ENCODE measurements around the gene CCL26.

Gene CCL26, protein sequence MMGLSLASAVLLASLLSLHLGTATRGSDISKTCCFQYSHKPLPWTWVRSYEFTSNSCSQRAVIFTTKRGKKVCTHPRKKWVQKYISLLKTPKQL

DNA sequence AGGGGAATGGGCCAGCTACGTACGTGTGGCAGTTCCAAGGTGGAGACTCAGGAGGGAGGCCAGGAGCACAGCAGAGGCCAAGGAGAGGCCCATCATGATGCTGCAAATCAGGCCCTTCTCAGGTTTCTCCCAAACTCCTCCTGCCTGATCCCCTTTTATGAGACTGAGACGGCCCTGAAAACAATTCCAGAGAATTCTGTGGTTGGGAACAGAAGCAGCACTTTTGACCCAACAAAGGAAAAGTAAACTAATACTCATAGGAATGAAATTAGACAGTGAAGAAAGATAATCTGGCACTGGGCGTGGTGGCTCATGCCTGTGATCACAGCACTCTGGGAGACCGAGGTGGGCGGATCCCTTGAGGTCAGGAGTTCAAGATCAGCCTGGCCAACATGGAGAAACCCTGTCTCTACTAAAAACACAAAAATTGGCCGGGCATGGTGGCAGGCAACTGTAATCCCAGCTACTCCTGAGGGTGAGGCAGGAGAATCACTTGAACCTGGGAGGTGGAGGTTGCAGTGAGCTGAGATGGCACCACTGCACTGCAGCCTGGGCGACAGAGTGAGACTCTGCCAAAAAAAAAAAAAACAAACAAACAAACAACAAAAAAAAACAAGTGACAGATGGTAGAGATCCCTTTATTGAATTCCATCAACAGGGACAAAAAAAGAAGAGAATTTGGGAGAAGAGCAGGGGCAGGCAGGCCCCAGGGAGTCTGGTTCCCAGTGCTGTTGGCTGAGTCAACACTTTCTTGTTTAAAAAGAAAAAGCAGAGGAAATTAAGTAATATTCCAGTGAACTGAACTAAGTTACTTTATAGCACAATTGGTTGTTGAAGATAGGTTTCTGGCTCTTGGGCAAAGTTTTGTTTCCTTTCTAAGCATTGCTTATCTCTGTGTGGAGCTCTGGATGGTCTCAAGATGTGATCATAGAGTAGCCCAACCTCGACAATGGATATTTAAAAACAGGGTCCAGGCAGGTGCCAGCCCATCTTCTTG, at the start of gene CCL26:
TSS of gene CCL26 (minus strand) at position 131 of the 997 bp plus-strand sequence. CDS start at position 96, 35 bp downstream.
- DNase-seq (no peak), ATAC-seq (no peak)
- H3K27ac Mint-ChIP-seq = no peak within 1 kb of the TSS
- H3K36me3 Mint-ChIP-seq (ENCODE audit: low read depth) = no peaks in the 10 kb centered on the region
- H3K4me3 Mint-ChIP-seq = no peak within 1 kb of the TSS
- no peaks in the 10 kb centered on the region for H3K9me3 Mint-ChIP-seq
- peaks cover 20% of the 10 kb centered on the region for H3K4me1 Mint-ChIP-seq
- H3K27me3 Mint-ChIP-seq = peaks cover 2% of the 10 kb centered on the region

DNA sequence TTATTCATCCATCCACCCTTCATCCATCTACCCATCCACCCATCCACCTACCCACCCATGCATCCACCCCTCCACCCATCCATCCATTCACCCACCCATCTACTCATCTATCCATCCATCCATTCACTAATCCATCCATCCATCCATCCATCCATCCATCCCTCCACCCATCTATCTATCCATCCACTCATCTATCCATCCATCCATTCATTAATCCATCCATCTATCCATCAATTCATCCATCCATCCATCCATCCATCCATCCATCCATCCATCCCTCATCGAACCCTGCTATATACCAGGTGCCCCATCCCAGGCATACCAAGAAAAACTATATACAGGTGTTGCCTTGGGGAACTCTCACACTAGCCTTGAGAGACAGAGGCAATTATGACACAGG, 48.7 kb upstream of the CCL26 start:
- no peak for DNase-seq
- no peak overlapping the region for H3K4me3 Mint-ChIP-seq
- H3K27ac Mint-ChIP-seq = no peak overlapping the region
- ATAC-seq = no peak
- no peaks in the 10 kb centered on the region for H3K9me3 Mint-ChIP-seq
- H3K27me3 Mint-ChIP-seq = peaks cover 3% of the 10 kb centered on the region
- no peaks in the 10 kb centered on the region for H3K36me3 Mint-ChIP-seq (ENCODE audit: low read depth)
- H3K4me1 Mint-ChIP-seq = peaks cover 2% of the 10 kb centered on the region

DNA sequence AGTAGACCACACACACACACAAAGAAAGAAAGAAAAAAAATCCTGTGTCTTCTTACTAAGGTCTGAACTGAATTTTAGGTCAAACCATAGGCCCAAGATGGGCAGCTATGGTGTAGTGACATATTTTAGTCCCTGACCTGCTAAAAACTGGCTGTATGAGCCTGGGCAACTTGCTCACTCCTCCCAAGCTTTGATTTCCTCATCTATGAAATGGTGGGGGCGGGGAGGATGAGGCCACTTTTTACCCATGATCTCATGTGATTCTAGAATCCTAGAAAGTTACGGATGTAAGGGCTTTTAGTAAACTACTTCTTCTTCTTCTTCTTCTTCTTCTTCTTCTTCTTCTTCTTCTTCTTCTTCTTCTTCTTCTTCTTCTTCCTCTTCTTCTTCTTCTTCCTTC, 47.7 kb upstream of the CCL26 start:
- ATAC-seq (no peak), DNase-seq (no peak)
- H3K27ac Mint-ChIP-seq = no peak overlapping the region
- no peaks in the 10 kb centered on the region for H3K36me3 Mint-ChIP-seq (ENCODE audit: low read depth)
- H3K4me3 Mint-ChIP-seq = no peak overlapping the region
- H3K4me1 Mint-ChIP-seq = peaks cover 2% of the 10 kb centered on the region
- no peaks in the 10 kb centered on the region for H3K9me3 Mint-ChIP-seq
- H3K27me3 Mint-ChIP-seq = peaks cover 3% of the 10 kb centered on the region

DNA sequence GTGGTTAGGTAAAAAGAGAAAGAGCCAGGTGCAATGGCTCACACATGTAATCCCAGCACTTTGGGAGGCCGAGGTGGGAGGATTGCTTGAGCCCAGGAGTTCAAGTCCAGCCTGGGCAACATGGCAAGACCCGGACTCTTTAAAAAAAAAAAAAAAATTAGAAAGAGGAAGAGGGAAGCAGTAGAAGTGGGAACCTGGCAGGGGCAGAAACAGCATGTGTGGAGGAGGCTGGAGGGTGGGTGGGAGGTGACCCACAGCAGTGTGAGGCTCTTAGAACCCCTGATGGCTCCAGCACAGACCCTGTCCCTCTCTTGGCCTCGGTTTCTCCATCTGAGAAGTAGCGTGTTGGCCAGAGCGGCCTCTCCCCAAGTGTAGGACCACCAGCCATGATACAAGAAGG, 46.5 kb upstream of the CCL26 start:
- Mint-ChIP-seq H3K36me3 (ENCODE audit: low read depth) (no peaks in the 10 kb centered on the region), H3K9me3 (no peaks in the 10 kb centered on the region), H3K4me1 (peaks cover 2% of the 10 kb centered on the region), H3K27ac (no peak overlapping the region), H3K4me3 (no peak overlapping the region), H3K27me3 (peaks cover 11% of the 10 kb centered on the region)
- ATAC-seq (no peak), DNase-seq (no peak)

DNA sequence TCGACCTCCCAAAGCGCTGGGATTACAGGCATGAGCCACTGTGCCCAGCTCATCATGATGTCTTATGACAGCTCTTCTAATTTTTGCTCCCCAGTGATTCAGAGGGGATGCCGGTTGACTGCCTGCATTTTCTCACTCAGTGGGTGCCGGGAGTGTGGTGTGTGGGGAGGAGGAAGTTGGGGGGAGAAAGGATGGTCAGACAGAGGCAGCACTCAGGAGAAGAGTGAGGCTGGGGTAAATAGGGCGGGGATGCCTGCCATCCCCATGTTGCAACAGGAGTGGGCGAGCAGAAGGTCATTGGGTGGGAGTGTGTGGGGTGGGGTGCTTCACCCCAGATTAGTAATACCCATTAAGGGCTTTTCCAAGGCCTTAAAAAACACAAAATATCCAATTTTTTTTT, 45.1 kb upstream of the CCL26 start:
- ATAC-seq = peak; percentile 14
- Mint-ChIP-seq H3K9me3 (no peaks in the 10 kb centered on the region), H3K36me3 (ENCODE audit: low read depth) (no peaks in the 10 kb centered on the region), H3K4me3 (no peak overlapping the region), H3K4me1 (peaks cover 2% of the 10 kb centered on the region), H3K27me3 (peaks cover 11% of the 10 kb centered on the region), H3K27ac (no peak overlapping the region)
- DNase-seq = no peak

DNA sequence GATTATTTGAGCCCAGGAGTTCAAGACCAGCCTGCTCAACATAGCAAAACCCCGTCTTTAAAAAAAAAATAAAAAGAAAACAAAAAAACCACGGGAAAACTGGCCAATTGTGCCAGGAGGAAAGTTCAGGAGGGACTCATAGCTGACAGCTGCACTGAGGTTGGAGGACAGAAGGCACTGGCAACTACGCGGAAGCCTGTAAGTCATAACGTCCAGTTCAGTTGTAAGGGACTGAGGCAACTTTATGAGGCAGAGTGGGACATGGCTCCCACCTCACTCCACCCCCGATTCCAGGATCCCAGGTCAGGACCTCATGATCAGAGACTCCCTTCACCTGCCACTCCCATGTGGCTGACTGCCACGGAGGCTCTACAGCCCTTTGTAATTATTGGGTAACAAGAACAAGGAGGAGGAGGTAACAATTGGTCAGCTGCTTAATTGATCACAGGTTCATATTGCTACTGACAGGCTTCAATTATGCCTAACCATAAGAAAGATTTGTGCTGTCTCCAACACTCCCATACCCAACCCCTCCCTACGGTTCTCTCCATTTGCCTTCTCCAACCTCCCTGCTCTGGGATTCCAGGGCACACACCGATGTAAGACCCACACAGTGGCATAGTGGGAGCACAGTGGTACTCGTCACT, 43.5 kb upstream of the CCL26 start:
- H3K36me3 Mint-ChIP-seq (ENCODE audit: low read depth) = no peaks in the 10 kb centered on the region
- H3K9me3 Mint-ChIP-seq = no peaks in the 10 kb centered on the region
- ATAC-seq (no peak), DNase-seq (no peak)
- no peak overlapping the region for H3K27ac Mint-ChIP-seq
- H3K4me1 Mint-ChIP-seq = peaks cover 2% of the 10 kb centered on the region
- H3K27me3 Mint-ChIP-seq = peaks cover 8% of the 10 kb centered on the region
- no peak overlapping the region for H3K4me3 Mint-ChIP-seq

DNA sequence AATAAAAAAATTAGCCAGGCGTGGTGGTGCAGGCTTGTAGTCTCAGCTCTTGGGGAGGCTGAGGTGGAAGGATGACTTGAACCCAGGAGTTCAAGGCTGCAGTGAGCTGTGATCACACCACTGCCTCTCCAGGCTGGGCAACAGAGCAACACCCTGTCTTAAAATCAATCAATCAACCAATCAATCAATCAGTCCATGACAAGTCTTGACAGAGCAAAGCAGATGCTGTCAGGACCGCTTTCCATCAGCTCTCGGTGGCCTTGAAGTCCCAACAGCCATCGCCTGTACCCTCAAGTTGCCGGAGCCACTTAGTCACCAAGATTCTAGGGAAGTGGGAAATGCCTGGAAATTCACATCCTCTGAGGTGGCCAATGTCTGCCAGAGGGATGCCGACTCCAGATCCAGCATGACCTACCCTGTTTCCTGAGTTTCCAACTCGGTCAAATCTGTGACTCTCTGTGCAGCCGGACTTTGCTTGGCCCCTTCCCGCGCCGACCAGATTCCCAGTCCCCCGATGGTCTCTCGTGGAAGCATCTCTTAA, 42.5 kb upstream of the CCL26 start:
- no peak for DNase-seq
- no peak for ATAC-seq
- H3K4me3 Mint-ChIP-seq = no peak overlapping the region
- peaks cover 2% of the 10 kb centered on the region for H3K4me1 Mint-ChIP-seq
- no peaks in the 10 kb centered on the region for H3K36me3 Mint-ChIP-seq (ENCODE audit: low read depth)
- no peak overlapping the region for H3K27ac Mint-ChIP-seq
- peaks cover 8% of the 10 kb centered on the region for H3K27me3 Mint-ChIP-seq
- H3K9me3 Mint-ChIP-seq = no peaks in the 10 kb centered on the region

DNA sequence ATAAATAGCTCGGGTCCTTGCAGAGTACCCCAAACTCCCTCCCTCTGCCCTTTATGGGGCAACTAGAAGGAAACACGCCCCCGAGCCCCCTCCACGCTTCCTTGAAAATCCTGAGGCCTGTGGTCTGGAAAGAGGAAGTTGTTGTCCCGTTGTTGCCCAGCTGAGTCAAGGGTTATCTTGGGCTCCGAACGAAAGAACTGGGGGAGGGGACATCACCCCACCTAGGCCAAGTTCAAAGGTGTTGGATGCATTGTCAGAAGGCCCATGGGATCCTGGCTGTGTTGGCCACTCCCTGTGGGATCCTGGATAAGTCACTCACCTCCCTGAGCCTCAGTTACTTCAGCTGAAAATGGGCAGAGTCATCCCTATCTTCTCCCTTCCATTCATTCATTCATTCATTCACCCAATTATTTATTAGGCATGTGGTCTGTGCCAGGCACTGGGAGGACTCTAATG, 41.8 kb upstream of the CCL26 start, which contains the start of gene CCL24:
TSS of gene CCL24 (minus strand) at position 26 of the 456 bp plus-strand sequence. CDS start 91 bp downstream, outside the sequence.
- Mint-ChIP-seq H3K4me1 (peaks cover 2% of the 10 kb centered on the region), H3K36me3 (ENCODE audit: low read depth) (no peaks in the 10 kb centered on the region), H3K4me3 (no peak within 1 kb of the TSS), H3K27me3 (peaks cover 8% of the 10 kb centered on the region), H3K9me3 (no peaks in the 10 kb centered on the region), H3K27ac (no peak within 1 kb of the TSS)
- ATAC-seq = no peak
- no peak for DNase-seq

DNA sequence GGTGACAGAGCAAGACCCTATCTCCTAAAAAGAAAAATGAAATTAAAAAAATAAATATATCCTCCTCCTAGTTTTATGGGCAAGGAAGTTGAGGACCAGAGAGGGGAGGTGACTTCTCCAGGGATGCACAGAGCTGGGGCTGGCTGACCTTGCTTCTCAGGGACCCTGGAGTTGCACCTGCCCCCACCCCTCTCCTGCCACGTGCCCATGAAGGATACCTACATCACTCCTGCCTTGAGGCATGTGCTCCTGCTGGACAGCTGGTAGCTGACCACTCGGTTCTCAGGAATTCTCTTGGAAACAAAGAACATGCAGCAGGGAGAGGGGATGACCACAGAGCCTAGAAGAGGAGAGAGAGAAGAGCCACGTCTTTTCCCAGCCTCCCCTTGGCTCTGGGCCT, 41.1 kb upstream of the CCL26 start:
- Mint-ChIP-seq H3K27me3 (peaks cover 8% of the 10 kb centered on the region), H3K27ac (no peak overlapping the region), H3K4me3 (no peak overlapping the region), H3K36me3 (ENCODE audit: low read depth) (no peaks in the 10 kb centered on the region), H3K4me1 (peaks cover 2% of the 10 kb centered on the region), H3K9me3 (no peaks in the 10 kb centered on the region)
- DNase-seq (no peak), ATAC-seq (no peak)

DNA sequence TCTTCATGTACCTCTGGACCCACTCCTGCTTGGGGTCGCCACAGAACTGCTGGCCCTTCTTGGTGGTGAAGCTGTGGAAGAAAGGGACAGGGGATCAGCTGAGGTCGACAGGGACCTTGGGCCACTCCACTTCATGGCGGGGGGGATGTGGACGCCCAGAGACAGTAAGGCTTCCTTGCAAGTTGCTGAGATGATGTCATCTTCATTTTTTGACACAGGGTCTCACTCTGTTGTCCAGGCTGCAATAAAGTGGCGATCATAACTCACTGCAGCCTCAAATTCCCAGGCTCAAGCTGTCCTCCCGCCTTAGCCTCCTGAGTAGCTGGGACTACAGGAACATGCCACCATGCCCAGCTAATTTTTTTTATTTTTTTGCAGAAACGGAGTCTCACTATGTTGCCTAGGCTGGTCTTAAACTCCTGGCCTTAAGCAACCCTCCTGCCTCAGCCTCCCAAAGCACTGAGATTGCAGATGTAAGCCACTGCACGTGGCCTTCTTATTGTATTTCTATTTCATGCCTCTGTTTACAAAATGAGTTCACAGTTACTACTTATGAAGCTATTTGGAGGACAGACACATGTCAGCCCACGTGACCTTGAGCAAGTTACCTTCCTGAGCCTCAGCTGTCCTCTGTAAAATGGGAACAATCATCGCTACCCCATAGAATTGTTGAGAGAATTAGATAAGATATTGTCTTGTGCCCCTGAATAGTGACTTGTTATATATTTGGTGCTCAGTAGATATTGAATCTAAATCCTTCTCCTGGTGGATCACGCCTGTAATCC, 40.1 kb upstream of the CCL26 start:
- no peak overlapping the region for H3K4me3 Mint-ChIP-seq
- H3K9me3 Mint-ChIP-seq = peaks cover 6% of the 10 kb centered on the region
- peaks cover 8% of the 10 kb centered on the region for H3K27me3 Mint-ChIP-seq
- H3K4me1 Mint-ChIP-seq = peaks cover 1% of the 10 kb centered on the region
- DNase-seq (no peak), ATAC-seq (no peak)
- peaks cover 1% of the 10 kb centered on the region for H3K36me3 Mint-ChIP-seq (ENCODE audit: low read depth)
- H3K27ac Mint-ChIP-seq = no peak overlapping the region

DNA sequence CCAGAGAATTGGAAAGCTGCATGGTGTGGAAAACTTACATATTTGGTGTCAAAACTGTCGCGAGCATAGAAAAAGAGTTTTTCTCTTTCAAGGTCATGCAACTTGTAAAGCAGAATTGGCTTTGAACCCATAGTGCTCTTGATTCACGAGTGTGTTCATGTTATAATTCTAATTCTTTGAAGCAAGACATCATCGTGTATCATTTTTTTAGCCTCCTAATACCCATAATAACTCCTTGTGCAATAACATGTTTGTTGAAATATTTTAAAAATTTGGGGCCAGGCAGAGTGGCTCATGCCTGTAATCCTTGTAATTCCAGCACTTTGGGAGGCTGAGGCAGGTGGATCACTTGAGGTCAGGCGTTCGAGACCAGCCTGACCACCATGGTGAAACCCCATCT, 37.4 kb upstream of the CCL26 start:
- ATAC-seq (no peak), DNase-seq (no peak)
- Mint-ChIP-seq H3K9me3 (peaks cover 12% of the 10 kb centered on the region), H3K4me3 (no peak overlapping the region), H3K36me3 (ENCODE audit: low read depth) (peaks cover 7% of the 10 kb centered on the region), H3K27ac (no peak overlapping the region), H3K4me1 (no peaks in the 10 kb centered on the region), H3K27me3 (peaks cover 5% of the 10 kb centered on the region)

DNA sequence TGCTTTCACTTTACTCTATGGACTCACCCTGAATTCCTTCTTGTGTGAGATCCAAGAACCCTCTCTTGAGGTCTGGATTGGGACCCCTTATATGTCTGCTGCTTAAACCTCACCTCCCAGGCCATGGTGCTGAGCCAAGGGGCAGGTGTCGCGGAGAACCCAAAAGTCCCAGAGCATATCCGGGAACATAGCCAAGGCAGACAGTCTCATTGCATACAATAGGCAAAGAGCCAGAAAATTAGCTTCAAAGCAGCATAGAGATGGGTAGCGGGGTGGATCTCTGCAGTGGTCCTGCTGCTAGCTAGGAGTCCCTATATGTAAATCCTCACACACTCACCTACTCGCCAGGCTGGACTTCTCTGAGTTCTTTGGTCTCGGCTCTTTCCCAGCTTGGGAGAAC, 36.1 kb upstream of the CCL26 start:
- Mint-ChIP-seq H3K4me1 (no peaks in the 10 kb centered on the region), H3K27me3 (peaks cover 4% of the 10 kb centered on the region), H3K36me3 (ENCODE audit: low read depth) (peaks cover 7% of the 10 kb centered on the region), H3K4me3 (no peak overlapping the region), H3K27ac (no peak overlapping the region), H3K9me3 (peaks cover 12% of the 10 kb centered on the region)
- DNase-seq = no peak
- ATAC-seq = no peak

DNA sequence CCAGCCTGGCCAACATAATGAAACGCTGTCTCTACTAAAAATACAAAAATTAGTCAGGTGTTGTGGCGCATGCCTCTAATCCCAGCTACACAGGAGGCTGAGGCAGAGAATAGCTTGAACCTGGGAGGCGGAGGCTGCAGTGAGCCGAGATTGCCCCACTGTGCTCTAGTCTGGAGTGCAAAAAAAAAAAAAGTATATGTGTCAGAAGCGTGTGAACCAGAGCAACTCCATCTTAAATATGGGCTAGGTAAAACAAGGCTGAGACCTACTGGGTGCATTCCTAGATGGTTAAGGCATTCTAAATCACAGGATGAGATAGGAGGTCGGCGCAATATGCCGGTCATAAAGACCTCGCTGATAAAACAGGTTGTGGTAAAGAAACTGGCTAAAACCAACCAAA, 35.4 kb upstream of the CCL26 start:
- Mint-ChIP-seq H3K4me1 (no peaks in the 10 kb centered on the region), H3K27ac (no peak overlapping the region), H3K27me3 (peaks cover 5% of the 10 kb centered on the region), H3K36me3 (ENCODE audit: low read depth) (peaks cover 7% of the 10 kb centered on the region), H3K9me3 (peaks cover 12% of the 10 kb centered on the region), H3K4me3 (no peak overlapping the region)
- ATAC-seq (no peak), DNase-seq (no peak)

Measured in activated naive CD8-positive, alpha-beta T cell treated with anti-CD3 and anti-CD28 coated beads, Interleukin-2, amount 50 U/mL, for 24 hours (primary cell).